ENCODE measurements around the gene RBM47.

Gene RBM47

GRCh38 chr4:40454816-40455215 is 174.8 kb downstream of the RBM47 start:
- TF ChIP-seq FOXM1 (IDR thresholded peaks at IDR 0.05; ENCODE audit: borderline replicate concordance, low read depth) (no peak), ZBTB7A (IDR thresholded peaks at IDR 0.05; ENCODE audit: low read depth) (no peak), CEBPB (IDR thresholded peaks at IDR 0.05) (no peak), TCF12 (IDR thresholded peaks at IDR 0.05; ENCODE audit: low read depth) (no peak), TEAD4 (IDR thresholded peaks at IDR 0.05) (no peak)

- no peak for TF ChIP-seq RAD21 (IDR thresholded peaks at IDR 0.05; ENCODE audit: low read depth)
- no peak for TF ChIP-seq TAF1 (IDR thresholded peaks at IDR 0.05; ENCODE audit: low read depth)
- no peak for TF ChIP-seq NFIC (IDR thresholded peaks at IDR 0.05)
- no peak for TF ChIP-seq USF1 (IDR thresholded peaks at IDR 0.05)
- TF ChIP-seq EGR1 (IDR thresholded peaks at IDR 0.05), result no peak
- no peak for TF ChIP-seq MAX (IDR thresholded peaks at IDR 0.05)
- TF ChIP-seq CEBPB (IDR thresholded peaks at IDR 0.05), result no peak
- TF ChIP-seq ZBTB7A (IDR thresholded peaks at IDR 0.05; ENCODE audit: low read depth), result no peak
- TF ChIP-seq TCF12 (IDR thresholded peaks at IDR 0.05; ENCODE audit: low read depth), result no peak
- TF ChIP-seq CREB1 (IDR thresholded peaks at IDR 0.05; ENCODE audit: low read depth), result no peak
- no peak for TF ChIP-seq YY1 (IDR thresholded peaks at IDR 0.05; ENCODE audit: low read depth)
- TF ChIP-seq EP300 (IDR thresholded peaks at IDR 0.05; ENCODE audit: borderline replicate concordance), result no peak
- no peak for TF ChIP-seq FOXM1 (IDR thresholded peaks at IDR 0.05; ENCODE audit: borderline replicate concordance, low read depth)
- TF ChIP-seq TEAD4 (IDR thresholded peaks at IDR 0.05), result no peak
Measured at GRCh38 chr4:40453912-40454311, 175.8 kb downstream of the RBM47 start.

GRCh38 chr4:40448875-40449274 is 180.8 kb downstream of the RBM47 start:
- TF ChIP-seq USF1 (IDR thresholded peaks at IDR 0.05) (no peak), EGR1 (IDR thresholded peaks at IDR 0.05) (no peak), TAF1 (IDR thresholded peaks at IDR 0.05; ENCODE audit: low read depth) (no peak)

GRCh38 chr4:40446839-40447238 is 182.8 kb downstream of the RBM47 start:
- no peak for TF ChIP-seq EP300 (IDR thresholded peaks at IDR 0.05; ENCODE audit: borderline replicate concordance)
- no peak for TF ChIP-seq RAD21 (IDR thresholded peaks at IDR 0.05; ENCODE audit: low read depth)
- TF ChIP-seq CEBPB (IDR thresholded peaks at IDR 0.05), result no peak
- TF ChIP-seq TEAD4 (IDR thresholded peaks at IDR 0.05), result no peak
- no peak for TF ChIP-seq CREB1 (IDR thresholded peaks at IDR 0.05; ENCODE audit: low read depth)

- TF ChIP-seq FOXM1 (IDR thresholded peaks at IDR 0.05; ENCODE audit: borderline replicate concordance, low read depth), result no peak
- no peak for TF ChIP-seq MAX (IDR thresholded peaks at IDR 0.05)
- no peak for TF ChIP-seq TAF1 (IDR thresholded peaks at IDR 0.05; ENCODE audit: low read depth)
- TF ChIP-seq ZBTB7A (IDR thresholded peaks at IDR 0.05; ENCODE audit: low read depth), result no peak
- TF ChIP-seq TCF12 (IDR thresholded peaks at IDR 0.05; ENCODE audit: low read depth), result no peak
- TF ChIP-seq TEAD4 (IDR thresholded peaks at IDR 0.05), result no peak
- no peak for TF ChIP-seq USF1 (IDR thresholded peaks at IDR 0.05)
- no peak for TF ChIP-seq EGR1 (IDR thresholded peaks at IDR 0.05)
- no peak for TF ChIP-seq NFIC (IDR thresholded peaks at IDR 0.05)
- no peak for TF ChIP-seq CREB1 (IDR thresholded peaks at IDR 0.05; ENCODE audit: low read depth)
- TF ChIP-seq CEBPB (IDR thresholded peaks at IDR 0.05), result no peak
- TF ChIP-seq EP300 (IDR thresholded peaks at IDR 0.05; ENCODE audit: borderline replicate concordance), result no peak
- no peak for TF ChIP-seq YY1 (IDR thresholded peaks at IDR 0.05; ENCODE audit: low read depth)
- TF ChIP-seq RAD21 (IDR thresholded peaks at IDR 0.05; ENCODE audit: low read depth), result no peak
- TF ChIP-seq REST (IDR thresholded peaks at IDR 0.05; ENCODE audit: low read depth), result no peak
Measured at GRCh38 chr4:40445671-40446070, 184.0 kb downstream of the RBM47 start.

- TF ChIP-seq RAD21 (IDR thresholded peaks at IDR 0.05; ENCODE audit: low read depth) (no peak), YY1 (IDR thresholded peaks at IDR 0.05; ENCODE audit: low read depth) (no peak), EP300 (IDR thresholded peaks at IDR 0.05; ENCODE audit: borderline replicate concordance) (no peak), TEAD4 (IDR thresholded peaks at IDR 0.05) (no peak), FOXM1 (IDR thresholded peaks at IDR 0.05; ENCODE audit: borderline replicate concordance, low read depth) (no peak), ZBTB7A (IDR thresholded peaks at IDR 0.05; ENCODE audit: low read depth) (no peak), CEBPB (IDR thresholded peaks at IDR 0.05) (no peak), TAF1 (IDR thresholded peaks at IDR 0.05; ENCODE audit: low read depth) (no peak), CREB1 (IDR thresholded peaks at IDR 0.05; ENCODE audit: low read depth) (no peak)
Measured at GRCh38 chr4:40441430-40441829, 188.2 kb downstream of the RBM47 start.

GRCh38 chr4:40439519-40439918 is 190.1 kb downstream of the RBM47 start:
- TF ChIP-seq TAF1 (IDR thresholded peaks at IDR 0.05; ENCODE audit: low read depth), result no peak
- TF ChIP-seq TCF12 (IDR thresholded peaks at IDR 0.05; ENCODE audit: low read depth), result no peak
- TF ChIP-seq CREB1 (IDR thresholded peaks at IDR 0.05; ENCODE audit: low read depth), result no peak
